Measurements from ENCODE around the gene G6PC1.
"Not testable (repeated sequence)": the region's sequence is repeated elsewhere in the genome, so short reads cannot be mapped to it uniquely, and the experiment has no call there.

G6PC1 gene

GRCh38 chr17:42900460-42901331 lies at the start of gene G6PC1:
Gene G6PC1 (plus strand): TSS chr17:42900799. CDS start chr17:42900877, 78 bp downstream.
- no peak for DNase-seq (ENCODE audit: low read depth)
- no peak for TF ChIP-seq CTCF (IDR thresholded peaks at IDR 0.05; ENCODE audit: insufficient read depth, low read depth, low read length, missing control alignments)
- no peak within 1 kb of the TSS for H3K4me3 ChIP-seq (ENCODE audit: low read length)

GRCh38 chr17:42850954-42851353 lies 49.6 kb upstream of the G6PC1 start, which contains the start of gene AOC3:
Gene AOC3 (plus strand): TSS chr17:42851199. CDS start chr17:42851344, 145 bp downstream.
- no peak for DNase-seq (ENCODE audit: low read depth)
- no peak for TF ChIP-seq CTCF (IDR thresholded peaks at IDR 0.05; ENCODE audit: insufficient read depth, low read depth, low read length, missing control alignments)
- no peak within 1 kb of the TSS for H3K4me3 ChIP-seq (ENCODE audit: low read length)

GRCh38 chr17:42851371-42852240 lies 49.0 kb upstream of the G6PC1 start:
- not testable (repeated sequence) for H3K4me3 ChIP-seq (ENCODE audit: low read length); DNase-seq (ENCODE audit: low read depth)

- no peak for TF ChIP-seq CTCF (IDR thresholded peaks at IDR 0.05; ENCODE audit: insufficient read depth, low read depth, low read length, missing control alignments)
- no peak for DNase-seq (ENCODE audit: low read depth)
- H3K4me3 ChIP-seq (ENCODE audit: low read length), result no peak overlapping the region
Measured at GRCh38 chr17:42852351-42852750, 48.2 kb upstream of the G6PC1 start.

- DNase-seq (ENCODE audit: low read depth), result no peak
- H3K4me3 ChIP-seq (ENCODE audit: low read length), result no peak overlapping the region
- no peak for TF ChIP-seq CTCF (IDR thresholded peaks at IDR 0.05; ENCODE audit: insufficient read depth, low read depth, low read length, missing control alignments)
Measured at GRCh38 chr17:42853004-42853403, 47.6 kb upstream of the G6PC1 start.

GRCh38 chr17:42853597-42853967 lies 47.0 kb upstream of the G6PC1 start:
- DNase-seq (ENCODE audit: low read depth), result no peak
- no peak for TF ChIP-seq CTCF (IDR thresholded peaks at IDR 0.05; ENCODE audit: insufficient read depth, low read depth, low read length, missing control alignments)
- H3K4me3 ChIP-seq (ENCODE audit: low read length), result no peak overlapping the region
